ENCODE results near the gene KLHL7.

DNA sequence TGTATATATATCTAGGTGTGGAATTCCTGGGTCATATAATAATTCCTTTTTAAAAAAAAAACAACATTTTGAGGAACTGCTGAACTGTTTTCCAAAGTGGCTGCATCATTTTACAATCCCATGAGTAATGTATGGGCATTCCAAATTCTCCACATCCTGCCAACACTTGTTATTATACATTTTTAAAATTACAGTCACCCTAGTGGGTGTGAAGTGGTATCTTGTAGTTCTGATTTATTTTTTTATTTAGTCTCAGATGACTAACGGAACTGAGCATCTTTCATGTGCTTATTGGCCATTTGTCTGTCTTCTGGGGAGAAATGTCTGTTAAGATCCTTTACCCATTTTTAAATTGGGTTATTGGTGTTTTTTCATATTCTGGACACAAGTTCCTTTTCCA is 12.0 kb upstream of the KLHL7 start:
- TF ChIP-seq, protein P1, sequence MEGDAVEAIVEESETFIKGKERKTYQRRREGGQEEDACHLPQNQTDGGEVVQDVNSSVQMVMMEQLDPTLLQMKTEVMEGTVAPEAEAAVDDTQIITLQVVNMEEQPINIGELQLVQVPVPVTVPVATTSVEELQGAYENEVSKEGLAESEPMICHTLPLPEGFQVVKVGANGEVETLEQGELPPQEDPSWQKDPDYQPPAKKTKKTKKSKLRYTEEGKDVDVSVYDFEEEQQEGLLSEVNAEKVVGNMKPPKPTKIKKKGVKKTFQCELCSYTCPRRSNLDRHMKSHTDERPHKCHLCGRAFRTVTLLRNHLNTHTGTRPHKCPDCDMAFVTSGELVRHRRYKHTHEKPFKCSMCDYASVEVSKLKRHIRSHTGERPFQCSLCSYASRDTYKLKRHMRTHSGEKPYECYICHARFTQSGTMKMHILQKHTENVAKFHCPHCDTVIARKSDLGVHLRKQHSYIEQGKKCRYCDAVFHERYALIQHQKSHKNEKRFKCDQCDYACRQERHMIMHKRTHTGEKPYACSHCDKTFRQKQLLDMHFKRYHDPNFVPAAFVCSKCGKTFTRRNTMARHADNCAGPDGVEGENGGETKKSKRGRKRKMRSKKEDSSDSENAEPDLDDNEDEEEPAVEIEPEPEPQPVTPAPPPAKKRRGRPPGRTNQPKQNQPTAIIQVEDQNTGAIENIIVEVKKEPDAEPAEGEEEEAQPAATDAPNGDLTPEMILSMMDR (conservative IDR thresholded peaks at IDR 0.05 in 1 of 2, IDR thresholded peaks at IDR 0.05 in 1 of 2; ENCODE audit: extremely low read depth in 1 of 2, insufficient read depth in 1 of 2, low read depth in 1 of 2, low read length in 2 of 2) = no peak
- TF ChIP-seq EZH2 (IDR thresholded peaks at IDR 0.05; ENCODE audit: borderline replicate concordance, low read length) = no peak
